Stimulated activated CD8-positive, alpha-beta memory T cell treated with anti-CD3 and anti-CD28 coated beads, Interleukin-4, amount 100 ng/mL, for 4 hours (primary cell): ENCODE results near the gene SMAD9.

Source experiments
- DNase-seq, 2 donors: peaks; one replicate each; pipeline ENCODE4 v3.0.0-alpha.2; 2020; ENCODE audit warnings: low read depth in 2 of 2, low spot score in 1 of 2

Gene SMAD9

GRCh38 chr13:36866232-36866631 lies 53.8 kb downstream of the SMAD9 start:
- DNase-seq = no peak

- no peak for DNase-seq
These were observed 54.8 kb downstream of the SMAD9 start for GRCh38 chr13:36865265-36865664.

- DNase-seq = no peak
These were observed 57.3 kb downstream of the SMAD9 start for GRCh38 chr13:36862722-36863121.

- DNase-seq = no peak
These were observed 57.9 kb downstream of the SMAD9 start for GRCh38 chr13:36862002-36862685.

- DNase-seq = no peak
These were observed 60.8 kb downstream of the SMAD9 start for GRCh38 chr13:36859259-36859658.

GRCh38 chr13:36858290-36858689 lies 61.7 kb downstream of the SMAD9 start:
- no peak for DNase-seq

- DNase-seq = no peak
These were observed 62.8 kb downstream of the SMAD9 start for GRCh38 chr13:36857253-36857652.

GRCh38 chr13:36850790-36851438 lies 69.1 kb downstream of the SMAD9 start:
- no peak for DNase-seq

- DNase-seq = no peak
These were observed 71.6 kb downstream of the SMAD9 start for GRCh38 chr13:36848199-36848982.

- DNase-seq = no peak
These were observed 72.4 kb downstream of the SMAD9 start for GRCh38 chr13:36847606-36848005.

- DNase-seq = no peak
These were observed 78.6 kb downstream of the SMAD9 start for GRCh38 chr13:36841391-36841790.

- no peak for DNase-seq
These were observed 79.3 kb downstream of the SMAD9 start for GRCh38 chr13:36840718-36841250.

- no peak for DNase-seq
These were observed 80.1 kb downstream of the SMAD9 start for GRCh38 chr13:36839981-36840380.

GRCh38 chr13:36839281-36839680 lies 80.8 kb downstream of the SMAD9 start:
- no peak for DNase-seq

GRCh38 chr13:36837354-36838092 lies 82.5 kb downstream of the SMAD9 start:
- no peak for DNase-seq

GRCh38 chr13:36834299-36834698 lies 85.7 kb downstream of the SMAD9 start:
- DNase-seq = no peak

GRCh38 chr13:36831291-36831690 lies 88.7 kb downstream of the SMAD9 start:
- DNase-seq = no peak

- no peak for DNase-seq
These were observed 90.3 kb downstream of the SMAD9 start for GRCh38 chr13:36829753-36830152.

- DNase-seq = no peak
These were observed 97.3 kb downstream of the SMAD9 start for GRCh38 chr13:36822785-36823184.

- DNase-seq = no peak
These were observed 99.8 kb downstream of the SMAD9 start for GRCh38 chr13:36820222-36820621.

- peak in 1 of 2 donors; percentile 12 for DNase-seq
These were observed 100.3 kb downstream of the SMAD9 start for GRCh38 chr13:36819739-36820090.
